Measurements from ENCODE around the gene NCOR1.

NCOR1 gene

DNA sequence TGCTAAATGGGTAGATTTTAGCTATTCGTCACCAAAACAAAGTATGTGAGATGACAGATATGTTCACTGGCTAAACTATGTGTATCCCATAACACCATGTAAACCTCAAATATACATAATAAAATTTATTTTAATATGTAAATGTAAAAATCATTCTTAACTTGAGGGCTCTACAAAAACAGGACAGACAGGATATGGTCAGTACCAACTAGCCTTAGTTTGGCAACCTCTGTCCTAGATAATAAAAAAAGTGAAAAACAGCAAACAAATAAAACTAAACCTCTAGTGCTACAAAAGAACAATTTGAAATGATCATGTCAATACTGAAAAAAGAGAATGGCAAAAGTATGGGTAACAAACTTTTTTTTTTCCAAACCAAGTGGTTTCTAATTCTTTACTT, 33.8 kb downstream of the NCOR1 start:
- TF ChIP-seq, protein P1, sequence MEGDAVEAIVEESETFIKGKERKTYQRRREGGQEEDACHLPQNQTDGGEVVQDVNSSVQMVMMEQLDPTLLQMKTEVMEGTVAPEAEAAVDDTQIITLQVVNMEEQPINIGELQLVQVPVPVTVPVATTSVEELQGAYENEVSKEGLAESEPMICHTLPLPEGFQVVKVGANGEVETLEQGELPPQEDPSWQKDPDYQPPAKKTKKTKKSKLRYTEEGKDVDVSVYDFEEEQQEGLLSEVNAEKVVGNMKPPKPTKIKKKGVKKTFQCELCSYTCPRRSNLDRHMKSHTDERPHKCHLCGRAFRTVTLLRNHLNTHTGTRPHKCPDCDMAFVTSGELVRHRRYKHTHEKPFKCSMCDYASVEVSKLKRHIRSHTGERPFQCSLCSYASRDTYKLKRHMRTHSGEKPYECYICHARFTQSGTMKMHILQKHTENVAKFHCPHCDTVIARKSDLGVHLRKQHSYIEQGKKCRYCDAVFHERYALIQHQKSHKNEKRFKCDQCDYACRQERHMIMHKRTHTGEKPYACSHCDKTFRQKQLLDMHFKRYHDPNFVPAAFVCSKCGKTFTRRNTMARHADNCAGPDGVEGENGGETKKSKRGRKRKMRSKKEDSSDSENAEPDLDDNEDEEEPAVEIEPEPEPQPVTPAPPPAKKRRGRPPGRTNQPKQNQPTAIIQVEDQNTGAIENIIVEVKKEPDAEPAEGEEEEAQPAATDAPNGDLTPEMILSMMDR (IDR thresholded peaks at IDR 0.05), result no peak

GRCh38 chr17:16178836-16179235, 36.5 kb downstream of the NCOR1 start:
- TF ChIP-seq, protein P1 (IDR thresholded peaks at IDR 0.05), result no peak

DNA sequence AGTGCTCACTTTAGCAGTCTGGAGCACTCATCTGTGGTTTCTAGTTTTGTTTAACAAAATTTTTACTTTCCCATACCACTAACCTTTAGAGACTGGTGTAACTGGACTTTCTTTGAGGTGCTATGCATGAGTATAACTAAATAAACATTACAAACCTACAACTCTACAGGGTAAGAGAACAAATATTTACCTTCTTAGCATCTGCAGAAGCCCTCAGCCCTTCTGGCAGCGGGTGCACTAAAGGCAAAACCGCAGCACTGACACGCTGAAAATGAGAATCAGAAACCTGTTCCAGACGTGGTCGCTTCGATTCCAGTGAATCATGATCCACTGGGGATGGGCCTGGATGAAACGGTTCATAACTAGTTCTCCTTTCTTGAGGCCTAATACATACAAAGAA, 43.7 kb downstream of the NCOR1 start:
- TF ChIP-seq, protein P1 (IDR thresholded peaks at IDR 0.05), result no peak

- TF ChIP-seq, protein P1 (IDR thresholded peaks at IDR 0.05), result no peak
Measured at GRCh38 chr17:16158714-16159113, 56.6 kb downstream of the NCOR1 start.

DNA sequence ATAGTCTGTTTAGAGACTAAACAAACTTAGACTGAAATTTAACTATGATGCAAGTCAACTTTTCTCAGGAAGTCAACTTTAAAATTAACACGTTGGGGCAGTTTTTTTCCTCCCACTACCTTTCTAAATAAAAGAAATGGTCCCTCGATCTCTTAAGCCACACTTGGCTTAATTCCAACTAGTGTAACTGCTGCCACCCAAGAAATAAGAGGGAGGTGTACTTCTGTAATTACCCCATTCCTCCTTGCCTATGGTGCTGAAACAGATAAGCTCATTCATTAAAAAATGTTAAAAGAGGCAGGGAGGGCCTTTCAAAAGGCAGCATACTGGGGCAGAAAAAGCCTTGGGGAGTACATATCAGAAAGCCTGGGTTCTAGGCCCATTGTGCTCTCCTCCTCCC, 59.8 kb downstream of the NCOR1 start:
- TF ChIP-seq, protein P1 (IDR thresholded peaks at IDR 0.05), result no peak

DNA sequence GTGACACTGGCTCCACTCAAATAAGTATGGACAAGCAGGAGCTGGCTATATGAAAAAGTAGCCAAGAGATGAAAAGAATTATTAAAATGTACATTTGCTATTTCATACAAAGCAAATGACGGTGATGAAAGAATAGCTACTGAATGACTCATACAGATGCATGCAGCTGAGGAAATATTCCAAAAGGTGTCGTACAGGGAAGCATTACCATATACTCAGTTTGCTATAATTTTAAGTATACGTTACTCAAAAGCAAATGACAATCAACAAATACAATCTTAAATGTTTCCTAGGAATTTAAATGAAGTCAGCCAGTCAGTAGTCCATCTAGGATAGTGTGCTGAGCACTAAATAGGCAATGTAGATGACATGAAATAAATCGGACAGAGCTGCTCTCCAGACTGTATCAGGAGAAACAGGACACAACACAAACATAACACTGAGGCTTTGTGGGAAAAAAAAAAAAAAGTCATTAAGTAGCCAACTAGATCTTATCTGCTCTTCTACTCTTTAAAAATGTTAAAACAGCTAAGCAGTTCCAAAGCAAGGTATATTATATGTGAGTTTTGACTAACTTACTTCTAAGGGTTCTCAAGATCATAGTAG, 65.0 kb downstream of the NCOR1 start:
- TF ChIP-seq, protein P1 (IDR thresholded peaks at IDR 0.05), result no peak

DNA sequence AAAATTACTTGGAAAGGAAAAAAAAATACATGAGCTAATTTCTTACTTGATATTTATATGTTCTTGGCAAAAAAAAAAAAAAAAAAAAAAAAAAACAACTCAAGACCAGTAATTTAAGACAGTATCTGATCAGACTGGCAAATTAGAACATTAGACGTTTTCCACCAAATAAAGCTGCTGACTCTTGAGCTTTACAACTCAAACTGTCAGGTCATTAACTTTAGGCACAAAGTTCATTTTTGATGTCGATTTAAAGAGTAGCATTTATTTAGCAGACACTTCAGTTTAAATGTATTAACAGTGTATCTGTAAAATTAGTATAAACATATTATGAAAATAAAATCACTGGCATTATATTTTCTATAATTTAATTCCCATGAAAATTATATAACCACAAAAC, 66.7 kb downstream of the NCOR1 start:
- TF ChIP-seq, protein P1 (IDR thresholded peaks at IDR 0.05), result no peak

GRCh38 chr17:16141685-16142084, 73.6 kb downstream of the NCOR1 start:
- TF ChIP-seq, protein P1 (IDR thresholded peaks at IDR 0.05), result no peak
